GM23338 (cell line): Measurements from ENCODE around the gene BCAP29. TPM values are rescaled to one million over a fixed set of nuclear protein-coding genes. Genes with fewer than 3 reads are reported as not detected.

Source experiments
- ATAC-seq: fragments of 200-7000 bp; cut with Tn5 transposase; 3 replicates; pipeline ENCODE4 v1.9.1; 2020
- DNase-seq: peaks from one replicate; pipeline ENCODE4 v3.0.0-alpha.2; 2015; ENCODE audit warnings: low spot score
- H2AFZ ChIP-seq: fragments of 200-600 bp; sonication (generic); 2 replicates; pipeline ENCODE4 v1.8.0; 2016; ENCODE audit warnings: antibody characterized with exemption, mild to moderate bottlenecking, moderate library complexity
- H3F3A ChIP-seq: fragments of 200-600 bp; sonication (generic); replicated peaks from 2 replicates; pipeline ENCODE4 v1.8.0; 2017; ENCODE audit warnings: antibody characterized with exemption, mixed run types, low read depth
- H3K27ac ChIP-seq: fragments of 200-600 bp; sonication (generic); 2 replicates; pipeline ENCODE4 v1.6.1; 2016; ENCODE audit warnings: low read depth
- H3K27me3 ChIP-seq: fragments of 200-600 bp; sonication (generic); 2 replicates; pipeline ENCODE4 v1.8.0; 2016; ENCODE audit warnings: mild to moderate bottlenecking, mixed run types, moderate library complexity; ENCODE audit not compliant: insufficient read depth
- H3K36me3 ChIP-seq: fragments of 200-600 bp; sonication (generic); 2 replicates; pipeline ENCODE4 v1.8.0; 2016; ENCODE audit warnings: mild to moderate bottlenecking; ENCODE audit not compliant: insufficient read depth
- H3K4me1 ChIP-seq: fragments of 200-600 bp; sonication (generic); 2 replicates; pipeline ENCODE4 v1.8.0; 2016; ENCODE audit warnings: mild to moderate bottlenecking, moderate library complexity; ENCODE audit not compliant: insufficient read depth
- H3K4me2 ChIP-seq: fragments of 200-600 bp; sonication (generic); 2 replicates; pipeline ENCODE4 v1.7.1; 2017; ENCODE audit warnings: mixed run types
- H3K4me3 ChIP-seq: fragments of 200-600 bp; sonication (generic); 2 replicates; pipeline ENCODE4 v1.6.1; 2016; ENCODE audit warnings: mixed run types
- H3K79me2 ChIP-seq: fragments of 200-600 bp; sonication (generic); replicated peaks from 2 replicates; pipeline ENCODE4 v1.8.0; 2017; ENCODE audit warnings: mild to moderate bottlenecking; ENCODE audit not compliant: insufficient read depth
- H3K9me2 ChIP-seq: fragments of 200-600 bp; sonication (generic); 2 replicates; pipeline ENCODE4 v1.8.0; 2017; ENCODE audit not compliant: insufficient read depth
- H4K20me1 ChIP-seq: fragments of 200-600 bp; sonication (generic); replicated peaks from 2 replicates; pipeline ENCODE4 v1.8.0; 2017; ENCODE audit warnings: mild to moderate bottlenecking; ENCODE audit not compliant: insufficient read depth
- H3K27ac Mint-ChIP-seq: 2 replicates; pipeline ENCODE4 v1.8.0; 2020; ENCODE audit warnings: inconsistent platforms, mild to moderate bottlenecking, moderate library complexity, mixed read lengths
- H3K27me3 Mint-ChIP-seq: 3 replicates; pipeline ENCODE4 v1.8.0; 2022; ENCODE audit warnings: low read depth, mild to moderate bottlenecking, moderate library complexity, mixed read lengths, inconsistent platforms; ENCODE audit not compliant: insufficient read depth, poor library complexity
- H3K36me3 Mint-ChIP-seq: 3 replicates; pipeline ENCODE4 v1.8.0; 2021; ENCODE audit warnings: low read depth, mild to moderate bottlenecking, inconsistent platforms, moderate library complexity, mixed read lengths
- H3K4me1 Mint-ChIP-seq: 3 replicates; pipeline ENCODE4 v1.8.0; 2020; ENCODE audit warnings: mild to moderate bottlenecking, inconsistent platforms, mixed read lengths
- H3K4me3 Mint-ChIP-seq: 3 replicates; pipeline ENCODE4 v1.8.0; 2021; ENCODE audit warnings: moderate library complexity, mild to moderate bottlenecking, inconsistent platforms, mixed read lengths
- H3K9me3 Mint-ChIP-seq: 3 replicates; pipeline ENCODE4 v1.8.0; 2020; ENCODE audit warnings: moderate library complexity, mild to moderate bottlenecking, inconsistent platforms, mixed read lengths
- EZH2phosphoT487 ChIP-seq: fragments of 200-600 bp; sonication (generic); IDR thresholded peaks from one replicate; pipeline ENCODE4 v1.8.1; 2018; ENCODE audit warnings: antibody characterized with exemption; ENCODE audit not compliant: unreplicated experiment
- JUNB ChIP-seq: IDR thresholded peaks from one replicate; pipeline ENCODE4 v1.6.1; 2016; ENCODE audit warnings: antibody characterized with exemption; ENCODE audit not compliant: unreplicated experiment
- NANOG ChIP-seq: IDR thresholded peaks from 2 replicates; pipeline ENCODE4 v1.6.1; 2016; ENCODE audit warnings: antibody characterized with exemption, borderline replicate concordance
- ZNF114 ChIP-seq: fragments of 250-450 bp; sonication (Bioruptor Pico); IDR thresholded peaks from 2 replicates; pipeline ENCODE4 v1.5.0; 2020; ENCODE audit warnings: mild to moderate bottlenecking, moderate library complexity
- ZNF331 ChIP-seq: fragments of 250-450 bp; sonication (Bioruptor Pico); IDR thresholded peaks from 2 replicates; pipeline ENCODE4 v1.5.0; 2020; ENCODE audit warnings: low read depth, mild to moderate bottlenecking, moderate library complexity
- ZNF462 ChIP-seq: fragments of 250-450 bp; sonication (Bioruptor Pico); IDR thresholded peaks from 2 replicates; pipeline ENCODE4 v1.5.0; 2020; ENCODE audit warnings: mild to moderate bottlenecking, moderate library complexity
- polyA plus RNA-seq: library from polyadenylated mRNA; unstranded; fragments of >200 nt; fragmentation: Nextera tagmentation; extraction: Ambion mirVana; gene quantifications from 2 replicates; pipeline ENCODE4 v1.2.1, GENCODE V29; 2016
- total RNA-seq: library from RNA; depleted of rRNA; stranded (reverse); fragments of >200 nt; shearing (Covaris generic); gene quantifications from 2 replicates; pipeline ENCODE4 v1.2.3, GENCODE V29; 2014

The BCAP29 gene
- total and polyA plus RNA-seq, 2 experiments from 2014 or later: 18.4 to 24.0 TPM

GRCh38 chr7:107643938-107644308, 63.9 kb downstream of the BCAP29 start (continued):
- no peak for TF ChIP-seq ZNF462 (CRISPR knock-in tag)
- TF ChIP-seq NANOG: no peak
- TF ChIP-seq ZNF114 (CRISPR knock-in tag): no peak
- TF ChIP-seq ZNF331 (CRISPR knock-in tag): no peak
- TF ChIP-seq JUNB: no peak
- no peak for TF ChIP-seq EZH2phosphoT487

GRCh38 chr7:107644309-107644974, 64.4 kb downstream of the BCAP29 start:
- Mint-ChIP-seq H3K36me3 (no peaks in the 10 kb centered on the region), H3K27ac (no peak overlapping the region), H3K9me3 (peaks cover 3% of the 10 kb centered on the region; the same call in 1 of the 3 replicates), H3K4me3 (no peak overlapping the region), H3K4me1 (no peaks in the 10 kb centered on the region), H3K27me3 (no peaks in the 10 kb centered on the region)
- Histone ChIP-seq H3K27me3 (no peaks in the 10 kb centered on the region), H3K79me2 (no peaks in the 10 kb centered on the region), H3K27ac (no peak overlapping the region), H4K20me1 (no peaks in the 10 kb centered on the region), H3K36me3 (no peaks in the 10 kb centered on the region), H3F3A (no peaks in the 10 kb centered on the region), H3K4me1 (no peaks in the 10 kb centered on the region), H3K4me3 (no peak overlapping the region), H3K4me2 (no peak overlapping the region), H2AFZ (no peak overlapping the region), H3K9me2 (no peaks in the 10 kb centered on the region; the same call in 1 of the 2 replicates)
- no peak for TF ChIP-seq NANOG
- no peak for DNase-seq
- no peak for ATAC-seq
